Gastrocnemius medialis (tissue), 4 donors: ENCODE measurements around the gene PDE4D. TPM values are rescaled to one million over a fixed set of nuclear protein-coding genes. Genes with fewer than 3 reads are reported as not detected.
A peak's percentile ranks its signal among the peaks of the same experiment; 100 is the strongest.

Source experiments
- ATAC-seq, 2 donors: fragments of 150-250 bp; one replicate each; pipeline ENCODE4 v1.9.1; 2016
- DNase-seq, 2 donors: peaks; one replicate each; pipeline ENCODE4 v3.0.0-alpha.2; 2019
- H3K27ac ChIP-seq, 4 donors: fragments of 200-600 bp; sonication (generic); 1 replicate in 1 of 4; 2 replicates in 3 of 4; pipeline ENCODE4 v1.5.1; 2016 to 2018; ENCODE audit warnings: mild to moderate bottlenecking in 2 of 4, moderate library complexity in 1 of 4
- H3K27me3 ChIP-seq, 3 donors: fragments of 200-600 bp; sonication (generic) in 2 of 3; 1 replicate in 1 of 3; 2 replicates in 2 of 3; pipeline versions ENCODE4 v1.5.1 to v1.6.0; 2016 to 2019; ENCODE audit warnings: mild to moderate bottlenecking in 1 of 3, moderate library complexity in 1 of 3
- H3K36me3 ChIP-seq, 2 donors: fragments of 200-600 bp; sonication (generic) in 1 of 2; one replicate each; pipeline ENCODE4 v1.5.1; 2017 to 2018
- H3K4me1 ChIP-seq, 2 donors: fragments of 200-600 bp; sonication (generic) in 1 of 2; one replicate each; pipeline ENCODE4 v1.5.1; 2016 to 2017; ENCODE audit warnings: mild to moderate bottlenecking in 2 of 2
- H3K4me3 ChIP-seq, 4 donors: fragments of 200-600 bp; sonication (generic) in 3 of 4; 1 replicate in 1 of 4; 2 replicates in 3 of 4; pipeline ENCODE4 v1.5.1; 2016 to 2019; ENCODE audit warnings: mild to moderate bottlenecking in 2 of 4
- H3K9me3 ChIP-seq, 3 donors: fragments of 200-600 bp; sonication (generic) in 2 of 3; 1 replicate in 1 of 3; 2 replicates in 2 of 3; pipeline ENCODE4 v1.5.1; 2016 to 2019
- POLR2A ChIP-seq, 2 donors: fragments of 450-650 bp; IDR thresholded peaks; one replicate each; pipeline ENCODE4 v1.6.1; 2017; ENCODE audit warnings: antibody characterized with exemption in 2 of 2, mild to moderate bottlenecking in 2 of 2, moderate library complexity in 2 of 2
- in situ Hi-C, 4 donors: fragments of 200-750 bp; cut with MboI; loops; one replicate each; pipeline versions ENCODE4 v1.15.0 to v1.8.0; 2017; ENCODE audit warnings: low sequenced_read_pairs in 4 of 4
- intact Hi-C: fragments of 100-400 bp; cut with DNase I; formaldehyde crosslinking; loops from one replicate; pipeline ENCODE4 v1.15.1; 2023; ENCODE audit warnings: low total_unique reads
- total RNA-seq, 4 donors: library from RNA; depleted of rRNA; stranded (reverse); fragments of >200 nt; gene quantifications; one replicate each; pipeline versions ENCODE4 v1.1.0 to v1.2.3, GENCODE V29; 2016
- TF ChIP-seq, protein P1 (sequence below), 5 experiments: fragments of 450-650 bp in 3 of 5; fragments of 200-600 bp in 2 of 5; sonication (generic) in 2 of 5; IDR thresholded peaks in 4 of 5; conservative IDR thresholded peaks in 1 of 5; 1 replicate in 4 of 5; 2 replicates in 1 of 5; pipeline ENCODE4 v1.5.1; 2016 to 2019; ENCODE audit warnings: antibody characterized with exemption in 5 of 5, mild to moderate bottlenecking in 3 of 5, moderate library complexity in 3 of 5

Gene PDE4D
- total RNA-seq, 4 donors from 2014 or later = 133 to 223 (median 185) TPM

DNA sequence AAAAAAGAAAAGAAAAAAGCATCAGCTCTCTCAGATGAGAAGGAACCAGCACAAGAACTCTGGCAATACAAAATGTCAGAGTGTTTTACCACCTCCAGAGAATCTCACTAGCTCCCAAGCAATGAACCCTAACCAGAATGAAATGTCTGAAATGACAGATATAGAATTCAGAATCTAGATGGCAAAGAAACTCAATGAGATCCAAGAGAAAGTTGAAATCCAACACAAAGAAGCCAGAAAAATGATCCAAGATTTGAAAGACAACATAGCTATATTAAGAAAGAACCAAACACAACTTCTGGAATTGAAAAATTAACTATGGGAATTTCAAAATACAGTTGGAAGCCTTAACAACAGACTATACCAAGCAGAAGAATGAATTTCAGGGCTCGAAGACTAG is 396.3 kb downstream of the PDE4D start:
- TF ChIP-seq, protein P1, sequence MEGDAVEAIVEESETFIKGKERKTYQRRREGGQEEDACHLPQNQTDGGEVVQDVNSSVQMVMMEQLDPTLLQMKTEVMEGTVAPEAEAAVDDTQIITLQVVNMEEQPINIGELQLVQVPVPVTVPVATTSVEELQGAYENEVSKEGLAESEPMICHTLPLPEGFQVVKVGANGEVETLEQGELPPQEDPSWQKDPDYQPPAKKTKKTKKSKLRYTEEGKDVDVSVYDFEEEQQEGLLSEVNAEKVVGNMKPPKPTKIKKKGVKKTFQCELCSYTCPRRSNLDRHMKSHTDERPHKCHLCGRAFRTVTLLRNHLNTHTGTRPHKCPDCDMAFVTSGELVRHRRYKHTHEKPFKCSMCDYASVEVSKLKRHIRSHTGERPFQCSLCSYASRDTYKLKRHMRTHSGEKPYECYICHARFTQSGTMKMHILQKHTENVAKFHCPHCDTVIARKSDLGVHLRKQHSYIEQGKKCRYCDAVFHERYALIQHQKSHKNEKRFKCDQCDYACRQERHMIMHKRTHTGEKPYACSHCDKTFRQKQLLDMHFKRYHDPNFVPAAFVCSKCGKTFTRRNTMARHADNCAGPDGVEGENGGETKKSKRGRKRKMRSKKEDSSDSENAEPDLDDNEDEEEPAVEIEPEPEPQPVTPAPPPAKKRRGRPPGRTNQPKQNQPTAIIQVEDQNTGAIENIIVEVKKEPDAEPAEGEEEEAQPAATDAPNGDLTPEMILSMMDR (IDR thresholded peaks at IDR 0.05 in 4 of 5, conservative IDR thresholded peaks at IDR 0.05 in 1 of 5) = no peak
- TF ChIP-seq POLR2A (IDR thresholded peaks at IDR 0.05) = no peak
- no peaks in the 10 kb centered on the region for H3K9me3 ChIP-seq
- in situ Hi-C loops = no loop called here
- no peaks in the 10 kb centered on the region for H3K27me3 ChIP-seq
- peaks cover 38 to 45% of the 10 kb centered on the region in 2 donors for H3K4me1 ChIP-seq
- intact Hi-C loops = no loop called here
- no peak overlapping the region for H3K4me3 ChIP-seq
- H3K36me3 ChIP-seq = no peaks in the 10 kb centered on the region
- H3K27ac ChIP-seq = no peak overlapping the region
- no peak for ATAC-seq
- DNase-seq = no peak

DNA sequence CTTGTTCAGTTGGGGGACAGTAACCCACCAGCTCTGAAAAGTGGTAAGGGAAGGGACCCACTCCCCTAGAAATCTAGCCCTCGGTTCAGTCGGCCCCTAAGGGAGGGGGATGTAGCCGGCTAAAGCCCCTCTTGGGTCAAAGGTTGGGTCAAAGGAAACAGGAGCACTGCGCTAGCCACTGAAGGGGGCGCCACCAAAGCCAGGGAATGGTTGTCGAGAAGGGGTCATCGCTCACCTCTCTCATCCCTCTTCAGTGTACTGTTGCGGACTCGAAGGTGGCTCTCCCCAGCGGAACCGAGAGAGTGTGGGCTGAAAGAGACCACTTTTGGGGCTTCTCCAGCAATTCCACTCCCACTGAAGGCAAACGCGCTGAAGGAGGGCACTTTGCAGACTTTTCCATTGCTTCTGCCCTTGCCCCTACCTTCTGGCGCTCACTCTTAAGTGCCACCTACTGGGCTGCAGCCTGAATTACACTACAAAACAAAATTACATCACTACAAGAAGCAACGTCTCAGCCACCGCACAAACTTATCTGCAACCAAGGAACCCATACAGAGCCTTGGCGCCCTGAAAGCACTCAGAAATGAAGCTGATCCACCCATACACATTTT is 396.9 kb downstream of the PDE4D start:
- in situ Hi-C loops = no loop called here
- Histone ChIP-seq H3K9me3 (no peaks in the 10 kb centered on the region), H3K27me3 (no peaks in the 10 kb centered on the region), H3K36me3 (no peaks in the 10 kb centered on the region), H3K4me1 (peaks cover 36 to 44% of the 10 kb centered on the region in 2 donors), H3K27ac (no peak overlapping the region), H3K4me3 (no peak overlapping the region)
- TF ChIP-seq, protein P1 (IDR thresholded peaks at IDR 0.05 in 4 of 5, conservative IDR thresholded peaks at IDR 0.05 in 1 of 5) = peak in 3 of 5 experiments; percentile 10 to 19 (median 11)
- no peak for TF ChIP-seq POLR2A (IDR thresholded peaks at IDR 0.05)
- intact Hi-C loops = no loop called here
- no peak for ATAC-seq
- no peak for DNase-seq

DNA sequence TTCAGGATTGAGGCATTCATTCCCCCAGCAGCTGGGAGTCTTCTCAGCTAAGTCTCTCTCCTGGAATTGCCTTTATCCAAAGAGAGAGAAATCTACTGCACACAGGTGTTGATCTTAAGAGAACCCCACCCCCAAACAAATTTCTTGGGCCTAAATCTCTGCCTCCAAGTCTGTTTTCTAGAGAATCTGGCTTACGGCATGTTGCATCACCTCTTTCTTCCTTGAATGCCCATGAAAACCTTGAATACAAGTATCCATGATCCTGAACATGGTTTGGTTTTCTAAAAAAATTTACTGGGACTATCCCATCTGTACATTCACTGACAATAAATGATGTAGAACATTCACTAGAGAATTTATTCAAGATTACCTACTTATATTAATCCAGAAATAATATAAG is 401.6 kb downstream of the PDE4D start:
- TF ChIP-seq, protein P1 (IDR thresholded peaks at IDR 0.05 in 4 of 5, conservative IDR thresholded peaks at IDR 0.05 in 1 of 5) = no peak
- TF ChIP-seq POLR2A (IDR thresholded peaks at IDR 0.05) = no peak
- intact Hi-C loops (loop anchor here (5.0 kb wide), 1 partner anchor 100 kb away; no protein-coding TSS in a partner anchor), in situ Hi-C loops (no loop called here)
- no peak for ATAC-seq
- Histone ChIP-seq H3K9me3 (no peaks in the 10 kb centered on the region), H3K4me3 (no peak overlapping the region), H3K27ac (no peak overlapping the region), H3K27me3 (no peaks in the 10 kb centered on the region), H3K36me3 (no peaks in the 10 kb centered on the region), H3K4me1 (peaks cover 25 to 49% of the 10 kb centered on the region in 2 donors)
- DNase-seq = no peak

DNA sequence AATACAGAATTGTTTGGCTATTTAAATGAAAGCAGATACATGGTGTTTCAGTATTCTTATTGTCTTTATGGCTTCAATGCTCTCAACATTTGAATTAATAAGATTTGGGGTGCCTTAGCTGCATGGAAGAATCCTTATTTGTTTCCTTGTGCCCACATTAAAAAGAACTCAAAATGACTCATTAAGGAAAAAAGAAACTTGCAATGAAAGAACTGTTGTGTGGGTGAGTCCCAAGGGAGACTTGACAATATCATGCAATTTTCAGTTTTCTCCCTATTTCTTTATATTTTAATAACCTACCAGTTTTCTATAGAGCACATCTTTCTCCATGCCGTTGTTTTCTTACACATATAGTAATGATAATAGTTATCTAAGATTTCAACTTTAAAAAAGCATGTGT is 404.0 kb downstream of the PDE4D start:
- no peak for ATAC-seq

More for the DNA sequence above, 404.0 kb downstream of the PDE4D start:
- Histone ChIP-seq H3K36me3 (no peaks in the 10 kb centered on the region), H3K4me3 (no peak overlapping the region), H3K27ac (no peak overlapping the region), H3K27me3 (no peaks in the 10 kb centered on the region), H3K4me1 (peaks cover 36 to 55% of the 10 kb centered on the region in 2 donors), H3K9me3 (no peaks in the 10 kb centered on the region)
- in situ Hi-C loops (no loop called here), intact Hi-C loops (no loop called here)
- no peak for DNase-seq
- no peak for TF ChIP-seq POLR2A (IDR thresholded peaks at IDR 0.05)
- TF ChIP-seq, protein P1 (IDR thresholded peaks at IDR 0.05 in 4 of 5, conservative IDR thresholded peaks at IDR 0.05 in 1 of 5) = no peak
